Measurements from ENCODE around the gene TWIST2.

GRCh38 chr2:238851026-238851425, 3.1 kb downstream of the TWIST2 start:
- TF ChIP-seq, protein P1, sequence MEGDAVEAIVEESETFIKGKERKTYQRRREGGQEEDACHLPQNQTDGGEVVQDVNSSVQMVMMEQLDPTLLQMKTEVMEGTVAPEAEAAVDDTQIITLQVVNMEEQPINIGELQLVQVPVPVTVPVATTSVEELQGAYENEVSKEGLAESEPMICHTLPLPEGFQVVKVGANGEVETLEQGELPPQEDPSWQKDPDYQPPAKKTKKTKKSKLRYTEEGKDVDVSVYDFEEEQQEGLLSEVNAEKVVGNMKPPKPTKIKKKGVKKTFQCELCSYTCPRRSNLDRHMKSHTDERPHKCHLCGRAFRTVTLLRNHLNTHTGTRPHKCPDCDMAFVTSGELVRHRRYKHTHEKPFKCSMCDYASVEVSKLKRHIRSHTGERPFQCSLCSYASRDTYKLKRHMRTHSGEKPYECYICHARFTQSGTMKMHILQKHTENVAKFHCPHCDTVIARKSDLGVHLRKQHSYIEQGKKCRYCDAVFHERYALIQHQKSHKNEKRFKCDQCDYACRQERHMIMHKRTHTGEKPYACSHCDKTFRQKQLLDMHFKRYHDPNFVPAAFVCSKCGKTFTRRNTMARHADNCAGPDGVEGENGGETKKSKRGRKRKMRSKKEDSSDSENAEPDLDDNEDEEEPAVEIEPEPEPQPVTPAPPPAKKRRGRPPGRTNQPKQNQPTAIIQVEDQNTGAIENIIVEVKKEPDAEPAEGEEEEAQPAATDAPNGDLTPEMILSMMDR (IDR thresholded peaks at IDR 0.05; ENCODE audit: poor library complexity, severe bottlenecking) = no peak
- TF ChIP-seq EZH2 (IDR thresholded peaks at IDR 0.05; ENCODE audit: borderline replicate concordance, insufficient read depth, low read length, poor library complexity, severe bottlenecking) (no peak), POLR2AphosphoS5 (IDR thresholded peaks at IDR 0.05) (no peak), REST (IDR thresholded peaks at IDR 0.05; ENCODE audit: borderline replicate concordance) (no peak), TAF1 (IDR thresholded peaks at IDR 0.05; ENCODE audit: low read depth) (no peak), MXI1 (conservative IDR thresholded peaks at IDR 0.05; ENCODE audit: poor library complexity, severe bottlenecking) (no peak), EP300 (conservative IDR thresholded peaks at IDR 0.05; ENCODE audit: poor library complexity, severe bottlenecking) (no peak)

Data from neural cell (in vitro differentiated cells).